GM18505 (cell line): ENCODE data around the gene PSMB8.
A peak's percentile ranks its signal among the peaks of the same experiment; 100 is the strongest.

Source experiments
- ATAC-seq: cut with Tn5 transposase; IDR thresholded peaks from one replicate; pipeline ENCODE4 v1.9.1; 2021; ENCODE audit not compliant: unreplicated experiment
- POLR2A ChIP-seq: IDR thresholded peaks from 4 replicates; pipeline ENCODE4 v1.6.1; 2011; ENCODE audit warnings: borderline replicate concordance; ENCODE audit not compliant: insufficient read depth, insufficient read length; ENCODE audit errors: extremely low read depth

Gene PSMB8

GRCh38 chr6:32852018-32852843 is 8.4 kb upstream of the PSMB8 start:
- peak; percentile 7 for TF ChIP-seq POLR2A
- ATAC-seq: no peak

GRCh38 chr6:32851025-32851424 is 7.2 kb upstream of the PSMB8 start:
- ATAC-seq: no peak
- no peak for TF ChIP-seq POLR2A

- no peak for ATAC-seq
- TF ChIP-seq POLR2A: no peak
Observed at GRCh38 chr6:32849126-32849525, 5.3 kb upstream of the PSMB8 start.

GRCh38 chr6:32847795-32848194 is 3.9 kb upstream of the PSMB8 start:
- no peak for ATAC-seq
- peak; percentile 13 for TF ChIP-seq POLR2A

- TF ChIP-seq POLR2A: no peak
- no peak for ATAC-seq
Observed at GRCh38 chr6:32847004-32847403, 3.2 kb upstream of the PSMB8 start.

GRCh38 chr6:32845384-32845884 is 1.6 kb upstream of the PSMB8 start:
- no peak for ATAC-seq
- peak; percentile 76 for TF ChIP-seq POLR2A

- peak; percentile 84 for TF ChIP-seq POLR2A
- no peak for ATAC-seq
Observed at GRCh38 chr6:32844839-32845383, 1.1 kb upstream of the PSMB8 start.

GRCh38 chr6:32843331-32843978 is 392 bp downstream of the PSMB8 start:
- no peak for ATAC-seq
- TF ChIP-seq POLR2A: no peak

GRCh38 chr6:32842690-32843089 is 1.2 kb downstream of the PSMB8 start:
- ATAC-seq: no peak
- TF ChIP-seq POLR2A: no peak

- no peak for TF ChIP-seq POLR2A
- ATAC-seq: no peak
Observed at GRCh38 chr6:32842021-32842650, 1.7 kb downstream of the PSMB8 start.

GRCh38 chr6:32840604-32841246 is 3.1 kb downstream of the PSMB8 start:
- ATAC-seq: no peak
- peak; percentile 69 for TF ChIP-seq POLR2A

- no peak for ATAC-seq
- TF ChIP-seq POLR2A: no peak
Observed at GRCh38 chr6:32839356-32839755, 4.5 kb downstream of the PSMB8 start.

GRCh38 chr6:32838114-32838958 is 5.5 kb downstream of the PSMB8 start, which contains the start of gene TAP2:
Gene TAP2, minus strand, starts transcription at chr6:32838739. Its CDS starts 506 bp downstream, at chr6:32838233.
- ATAC-seq: peak; percentile 81
- peak; percentile 81 for TF ChIP-seq POLR2A

GRCh38 chr6:32837651-32838113 is 6.2 kb downstream of the PSMB8 start:
- no peak for TF ChIP-seq POLR2A
- no peak for ATAC-seq
